Activated CD8-positive, alpha-beta memory T cell treated with anti-CD3 and anti-CD28 coated beads for 36 hours (primary cell): ENCODE measurements around the gene BCAT1. TPM values are rescaled to one million over a fixed set of nuclear protein-coding genes. Genes with fewer than 3 reads are reported as not detected.
"Not testable (repeated sequence)": the region's sequence is repeated elsewhere in the genome, so short reads cannot be mapped to it uniquely, and the experiment has no call there.

ENCODE experiments used
- CTCF ChIA-PET: fragments of 350-600 bp; sonication (Branson Sonifier 250); formaldehyde crosslinking; loops from one replicate; lab custom pipeline; 2021; ENCODE audit warnings: antibody characterized with exemption; lab: Charles Lee
- POLR2A ChIA-PET: fragments of 350-600 bp; sonication (Branson Sonifier 250); formaldehyde crosslinking; loops from one replicate; lab custom pipeline; 2021; ENCODE audit warnings: antibody characterized with exemption; lab: Charles Lee
- total RNA-seq, 2 experiments: library from RNA; stranded (reverse); gene quantifications; one replicate each; pipeline ENCODE4 v1.2.3, GENCODE V29; 2021

BCAT1 gene
- total RNA-seq, 2 experiments from 2014 or later: 49.3 to 49.4 TPM

GRCh38 chr12:24966951-24967564, 18.2 kb upstream of the BCAT1 start:
- CTCF ChIA-PET: no interaction called here
- POLR2A ChIA-PET: no interaction called here

GRCh38 chr12:24964342-24964741, 15.4 kb upstream of the BCAT1 start:
- ChIA-PET CTCF (no interaction called here), POLR2A (no interaction called here)

GRCh38 chr12:24960222-24960855, 11.4 kb upstream of the BCAT1 start:
- POLR2A ChIA-PET: no interaction called here
- CTCF ChIA-PET: interaction anchor here (0.8 to 1.6 kb wide), 2 partner anchors 11 to 166 kb away, joined by 3 to 4 read pairs; no protein-coding TSS in a partner anchor

DNA sequence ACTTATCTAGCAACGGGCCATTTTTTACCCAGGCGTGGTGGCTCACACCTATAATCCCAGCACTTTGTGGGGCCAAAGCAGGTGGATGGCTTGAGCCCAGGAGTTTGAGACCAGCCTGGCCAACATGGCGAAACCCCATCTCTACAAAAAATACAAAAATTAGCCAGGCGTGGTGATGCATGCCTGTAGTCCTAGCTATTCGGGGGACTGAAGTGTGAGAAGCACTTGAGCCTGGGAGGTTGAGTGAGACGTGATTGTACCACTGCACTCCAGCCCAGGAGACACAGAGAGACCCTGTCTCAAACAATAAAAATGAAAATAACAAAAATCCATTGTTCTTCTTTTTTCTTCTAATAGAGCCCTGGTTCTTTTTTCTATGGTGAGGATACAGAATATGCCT, 7.5 kb upstream of the BCAT1 start:
- CTCF ChIA-PET, POLR2A ChIA-PET: not testable (repeated sequence)

GRCh38 chr12:24955853-24956252, 7.0 kb upstream of the BCAT1 start:
- ChIA-PET CTCF (no interaction called here), POLR2A (no interaction called here)

DNA sequence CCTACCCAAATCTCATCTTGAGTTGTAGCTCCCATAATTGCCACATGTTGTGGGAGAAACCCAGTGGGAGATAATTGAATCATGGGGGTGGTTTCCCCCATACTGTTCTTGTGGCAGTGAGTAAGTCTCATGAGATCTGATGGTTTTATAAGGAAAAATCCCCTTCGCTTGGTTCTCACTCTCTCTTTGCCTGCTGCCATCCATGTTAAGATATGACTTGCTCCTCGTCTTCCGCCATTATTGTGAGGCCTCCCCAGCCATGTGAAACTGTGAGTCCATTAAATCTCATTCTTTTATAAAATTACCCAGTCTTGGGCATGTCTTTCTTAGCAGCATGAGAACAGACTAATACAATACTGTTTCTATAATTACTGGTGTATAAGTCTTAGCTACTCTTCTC, 6.5 kb upstream of the BCAT1 start:
- CTCF ChIA-PET: no interaction called here
- POLR2A ChIA-PET: no interaction called here

DNA sequence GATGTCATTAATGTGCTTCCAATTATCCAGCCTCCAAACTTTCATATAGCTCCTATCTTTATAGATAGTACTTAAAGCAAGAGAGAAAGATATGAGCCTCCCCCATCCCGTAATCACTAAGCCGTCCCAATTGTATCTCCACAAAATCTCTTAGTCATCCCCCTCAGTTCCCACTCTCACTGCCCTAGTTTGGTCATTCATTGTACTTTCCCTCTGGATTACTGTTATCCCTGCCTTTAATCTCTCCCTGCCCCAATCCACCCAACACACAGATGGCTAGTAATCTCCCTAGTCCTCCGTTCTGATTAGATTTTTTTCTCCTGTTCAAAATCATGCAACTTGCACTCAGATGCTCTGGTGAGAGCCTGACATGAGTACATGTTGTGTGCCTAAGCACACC, 5.4 kb upstream of the BCAT1 start:
- CTCF ChIA-PET: no interaction called here

DNA sequence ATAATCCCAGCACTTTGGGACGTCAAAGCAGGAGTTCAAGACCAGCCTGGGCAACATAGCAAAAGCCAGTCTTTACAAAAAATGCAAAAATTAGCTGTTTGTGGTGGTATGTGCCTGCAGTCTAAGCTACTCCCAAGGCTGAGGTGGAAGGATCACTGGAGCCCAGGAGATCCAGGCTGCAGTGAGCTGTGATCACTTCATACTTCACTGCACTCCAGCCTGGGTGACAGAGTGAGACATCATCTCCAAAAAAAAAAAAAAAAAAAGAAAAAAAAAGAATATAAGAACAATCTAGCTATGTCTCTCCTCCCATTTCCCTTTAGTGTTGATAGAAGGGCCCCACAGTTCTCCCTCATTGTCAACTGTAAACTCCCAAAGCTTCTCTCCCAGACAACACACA, 3.5 kb upstream of the BCAT1 start:
- CTCF ChIA-PET: no interaction called here

More for the DNA sequence above, 5.4 kb upstream of the BCAT1 start:
- POLR2A ChIA-PET: no interaction called here

GRCh38 chr12:24950231-24950834, 1.4 kb upstream of the BCAT1 start:
- POLR2A ChIA-PET: interaction anchor here (0.5 kb wide), 1 partner anchor 151 kb away, joined by 4 read pairs; no protein-coding TSS in a partner anchor
- CTCF ChIA-PET: no interaction called here

More for the DNA sequence above, 3.5 kb upstream of the BCAT1 start:
- POLR2A ChIA-PET: interaction anchor here (0.6 kb wide), 1 partner anchor 114 kb away, joined by 4 read pairs; no protein-coding TSS in a partner anchor

DNA sequence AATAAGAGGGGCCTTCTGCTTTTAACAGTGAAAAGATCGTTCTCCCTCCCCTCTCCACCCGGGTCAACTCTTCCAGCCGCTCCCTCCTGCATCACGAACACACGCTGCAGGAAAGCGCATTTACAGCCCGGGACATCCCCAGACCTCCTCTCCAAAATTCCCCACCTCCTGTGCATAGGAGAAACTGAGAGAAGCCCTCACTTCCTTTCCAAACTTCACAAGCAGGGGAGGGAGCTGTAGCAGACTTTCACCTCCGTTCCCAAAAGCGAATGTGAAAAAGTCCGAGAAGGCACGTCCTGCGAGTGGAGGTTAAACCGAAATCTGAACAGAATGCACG, 513 bp downstream of the BCAT1 start:
- CTCF ChIA-PET: no interaction called here
- POLR2A ChIA-PET: interaction anchor here (1.1 to 1.4 kb wide), 3 partner anchors 47 to 385 kb away, joined by 4 read pairs; no protein-coding TSS in a partner anchor

DNA sequence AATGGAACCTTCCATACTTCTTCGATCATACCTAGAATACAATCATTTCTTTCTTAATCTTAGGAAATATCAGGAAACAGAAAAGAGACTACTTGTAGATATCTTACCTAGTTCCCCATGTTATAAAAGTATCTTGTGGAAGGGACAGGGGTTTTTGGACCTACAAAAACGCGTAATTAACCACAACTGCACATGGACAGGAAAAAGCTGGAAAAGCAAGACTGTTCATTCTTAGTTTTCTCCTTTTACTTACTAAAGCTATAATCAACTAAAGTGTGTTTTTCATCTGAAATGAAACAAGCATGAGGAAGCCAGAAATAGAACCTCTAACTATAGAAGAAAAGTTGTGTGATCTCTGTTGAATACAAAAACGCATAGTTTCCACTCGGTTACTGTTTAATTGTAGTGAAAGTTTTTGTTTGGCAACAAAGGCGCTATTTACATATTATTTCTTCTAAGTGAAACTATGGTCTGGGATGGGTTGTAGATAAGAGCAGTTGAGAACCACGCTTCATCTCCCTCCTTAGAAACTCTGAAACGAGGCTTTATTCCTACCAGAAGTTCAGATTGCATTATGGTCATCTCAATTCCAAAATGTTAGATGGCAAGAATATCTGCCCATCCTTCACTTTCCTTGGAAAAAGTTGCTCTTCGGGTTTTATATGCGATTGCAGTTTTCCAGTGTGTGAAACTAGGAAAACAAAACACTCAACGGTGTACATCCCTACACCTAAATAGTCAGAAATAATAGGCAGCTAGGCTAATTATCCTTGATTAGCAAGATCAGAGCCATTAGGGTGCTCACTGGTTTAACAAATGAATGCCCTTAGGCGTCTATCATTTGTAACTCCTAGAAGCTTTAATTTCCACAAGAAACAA, 1.1 kb downstream of the BCAT1 start:
- POLR2A ChIA-PET: interaction anchor here (0.6 to 1.4 kb wide), 3 partner anchors 47 to 386 kb away, joined by 3 to 4 read pairs (median 4); no protein-coding TSS in a partner anchor
- CTCF ChIA-PET: no interaction called here

DNA sequence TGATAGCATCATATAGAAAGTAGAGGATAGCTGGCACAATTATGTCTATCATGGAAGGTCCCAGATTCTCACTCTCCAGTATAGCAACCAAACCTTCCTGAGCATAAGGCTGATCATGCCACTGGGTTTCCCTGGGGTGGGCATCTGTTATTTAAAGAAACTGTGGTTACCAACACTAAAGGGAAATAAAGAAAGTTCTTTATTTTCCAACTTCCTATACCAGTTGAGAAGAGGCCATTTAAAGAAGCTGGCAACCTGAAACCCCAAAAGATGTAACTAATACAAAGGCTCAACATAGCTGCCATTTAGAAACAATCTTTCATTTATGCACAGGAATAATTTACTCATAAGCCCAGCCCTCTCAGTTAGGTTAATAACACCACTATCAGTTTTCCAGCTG, 3.1 kb downstream of the BCAT1 start:
- POLR2A ChIA-PET: no interaction called here

GRCh38 chr12:24945039-24945438, 3.9 kb downstream of the BCAT1 start:
- ChIA-PET CTCF (interaction anchor here (1.7 kb wide), 1 partner anchor 15 kb away, joined by 3 read pairs; no protein-coding TSS in a partner anchor), POLR2A (no interaction called here)

More for the DNA sequence above, 3.1 kb downstream of the BCAT1 start:
- CTCF ChIA-PET: interaction anchor here (1.7 kb wide), 1 partner anchor 16 kb away, joined by 3 read pairs; no protein-coding TSS in a partner anchor

GRCh38 chr12:24944601-24944975, 4.3 kb downstream of the BCAT1 start:
- CTCF ChIA-PET: no interaction called here
- POLR2A ChIA-PET: no interaction called here

- POLR2A ChIA-PET: no interaction called here
- CTCF ChIA-PET: no interaction called here
Observed at GRCh38 chr12:24943947-24944600, 4.8 kb downstream of the BCAT1 start.

DNA sequence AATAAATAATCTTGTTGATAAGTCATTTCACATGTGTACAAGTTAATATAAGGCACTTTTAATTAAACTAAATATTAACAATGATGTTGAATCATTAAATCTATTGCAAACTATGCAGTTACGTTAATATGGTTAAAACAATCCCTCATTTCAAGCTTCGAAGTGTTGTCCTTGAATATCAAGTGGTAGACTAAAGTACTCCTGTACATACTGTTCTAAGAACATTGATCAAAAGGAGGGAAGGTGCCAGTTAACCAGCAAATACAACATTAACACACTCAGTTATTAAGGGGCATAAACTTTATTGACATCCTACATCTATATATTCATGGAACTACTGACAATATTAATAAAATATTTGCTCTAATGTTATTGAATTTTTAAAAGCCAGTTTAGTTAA, 8.7 kb downstream of the BCAT1 start:
- CTCF ChIA-PET: no interaction called here
- POLR2A ChIA-PET: no interaction called here

- CTCF ChIA-PET, POLR2A ChIA-PET: not testable (repeated sequence)
Observed at GRCh38 chr12:24939551-24939950, 9.3 kb downstream of the BCAT1 start.

DNA sequence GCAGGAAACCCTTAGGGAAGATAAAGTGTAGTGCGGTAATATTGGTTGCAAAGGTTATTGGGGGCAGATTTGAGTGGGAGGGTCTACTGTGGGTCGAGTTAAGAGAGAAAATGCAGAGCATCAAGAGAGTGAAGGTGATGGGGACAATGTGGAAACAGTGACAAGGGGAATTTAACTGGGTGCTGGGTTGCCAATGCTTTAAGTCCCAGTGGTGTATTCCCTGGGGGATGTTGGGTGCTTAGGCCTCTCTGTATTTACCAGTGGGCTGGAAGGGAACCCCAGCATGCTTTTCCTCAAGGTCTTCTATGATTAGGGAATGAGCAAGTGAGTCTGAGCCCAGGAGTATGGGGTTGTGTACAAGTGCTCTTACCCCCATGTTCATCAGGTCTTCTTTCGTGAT, 10.6 kb downstream of the BCAT1 start:
- CTCF ChIA-PET: no interaction called here

DNA sequence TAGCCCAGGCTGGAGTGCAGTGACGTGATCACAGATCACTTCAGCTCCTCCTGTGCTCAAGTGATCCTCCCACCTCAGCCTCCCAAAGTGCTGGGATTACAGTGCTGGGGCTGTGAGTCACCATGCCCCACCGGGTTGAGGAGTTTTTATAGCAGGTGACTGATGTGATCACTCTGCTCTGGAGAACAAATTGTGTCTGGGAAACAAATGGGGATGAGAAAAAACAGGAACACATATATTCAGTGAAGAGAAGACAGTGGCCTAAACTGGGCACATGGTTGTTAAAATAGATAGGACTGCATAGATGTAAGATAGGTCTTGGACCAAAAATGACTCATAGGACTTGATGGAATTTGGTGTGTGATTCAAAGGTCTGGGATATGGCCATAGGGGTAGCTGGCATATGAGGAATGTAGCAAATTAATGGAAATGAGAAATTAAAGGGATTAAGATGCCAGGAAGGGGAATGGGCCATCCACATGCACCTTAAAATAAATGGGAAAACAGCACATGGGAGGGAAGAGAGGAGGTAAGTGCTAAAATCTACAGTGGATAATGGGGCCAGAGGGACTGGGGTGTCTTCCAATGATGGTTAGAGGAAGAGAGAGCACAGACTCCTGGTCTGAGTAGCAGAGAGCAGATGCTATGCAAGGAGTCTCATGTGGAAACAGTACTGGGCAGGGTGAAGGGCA, 11.2 kb downstream of the BCAT1 start:
- CTCF ChIA-PET: no interaction called here
- POLR2A ChIA-PET: no interaction called here

More for the DNA sequence above, 10.6 kb downstream of the BCAT1 start:
- POLR2A ChIA-PET: no interaction called here
